HEK293T (cell line): Measurements from ENCODE around the gene TET2.

Experiments
- ARNT ChIP-seq: fragments of 450-650 bp; IDR thresholded peaks from 2 replicates; pipeline ENCODE4 v1.6.1; 2017; ENCODE audit warnings: mild to moderate bottlenecking
- CTBP1 ChIP-seq: fragments of 450-650 bp; IDR thresholded peaks from 2 replicates; pipeline ENCODE4 v1.6.1; 2016; ENCODE audit warnings: borderline replicate concordance
- ELF4 ChIP-seq: fragments of 450-650 bp; IDR thresholded peaks from 2 replicates; pipeline ENCODE4 v1.6.1; 2017; ENCODE audit warnings: antibody characterized with exemption
- FOXA1 ChIP-seq: fragments of 450-650 bp; IDR thresholded peaks from 2 replicates; pipeline ENCODE4 v1.6.1; 2016; ENCODE audit warnings: mild to moderate bottlenecking
- L3MBTL2 ChIP-seq: fragments of 450-650 bp; conservative IDR thresholded peaks from 2 replicates; pipeline ENCODE4 v1.6.1; 2016; ENCODE audit warnings: mild to moderate bottlenecking
- SP1 ChIP-seq: fragments of 450-650 bp; IDR thresholded peaks from 2 replicates; pipeline ENCODE4 v1.6.1; 2017
- TARDBP ChIP-seq: fragments of 450-650 bp; IDR thresholded peaks from 2 replicates; pipeline ENCODE4 v1.6.1; 2016

GRCh38 chr4:105158837-105159236 is 12.2 kb downstream of the TET2 start:
- TF ChIP-seq SP1 (no peak), ELF4 (no peak), TARDBP (no peak), FOXA1 (no peak), L3MBTL2 (no peak), CTBP1 (no peak), ARNT (no peak)
